Ectodermal cell (in vitro differentiated cells): Measurements from ENCODE around the gene DRD4.

ENCODE experiments used
- H3K27ac ChIP-seq: 2 replicates; pipeline ENCODE4 v1.7.0; 2013; ENCODE audit warnings: mild to moderate bottlenecking, low read depth, low read length; ENCODE audit not compliant: insufficient read depth, poor library complexity, severe bottlenecking
- H3K27me3 ChIP-seq: 2 replicates; pipeline ENCODE4 v1.7.0; 2013; ENCODE audit warnings: mild to moderate bottlenecking, low read length; ENCODE audit not compliant: insufficient read depth, control insufficient read depth, poor library complexity, severe bottlenecking
- H3K36me3 ChIP-seq: one replicate; pipeline ENCODE4 v1.7.0; 2013; ENCODE audit warnings: low read length; ENCODE audit not compliant: control insufficient read depth, insufficient read depth
- H3K4me1 ChIP-seq: one replicate; pipeline ENCODE4 v1.7.0; 2013; ENCODE audit warnings: low read length; ENCODE audit not compliant: control insufficient read depth, insufficient read depth
- H3K4me3 ChIP-seq: 2 replicates; pipeline ENCODE4 v1.7.0; 2013; ENCODE audit warnings: low read depth, low read length, control low read depth; ENCODE audit not compliant: insufficient read depth
- H3K9me3 ChIP-seq: 2 replicates; pipeline ENCODE4 v1.7.0; 2013; ENCODE audit warnings: mild to moderate bottlenecking, low read length, moderate library complexity; ENCODE audit not compliant: control insufficient read depth
- WGBS, 2 experiments: methylation state at CpG; one replicate each; pipeline ENCODE4 v1.1.7; 2013; ENCODE audit warnings: missing lambda C conversion rate in 2 of 2; 5-methylcytosine and 5-hydroxymethylcytosine counted together

Gene DRD4

DNA sequence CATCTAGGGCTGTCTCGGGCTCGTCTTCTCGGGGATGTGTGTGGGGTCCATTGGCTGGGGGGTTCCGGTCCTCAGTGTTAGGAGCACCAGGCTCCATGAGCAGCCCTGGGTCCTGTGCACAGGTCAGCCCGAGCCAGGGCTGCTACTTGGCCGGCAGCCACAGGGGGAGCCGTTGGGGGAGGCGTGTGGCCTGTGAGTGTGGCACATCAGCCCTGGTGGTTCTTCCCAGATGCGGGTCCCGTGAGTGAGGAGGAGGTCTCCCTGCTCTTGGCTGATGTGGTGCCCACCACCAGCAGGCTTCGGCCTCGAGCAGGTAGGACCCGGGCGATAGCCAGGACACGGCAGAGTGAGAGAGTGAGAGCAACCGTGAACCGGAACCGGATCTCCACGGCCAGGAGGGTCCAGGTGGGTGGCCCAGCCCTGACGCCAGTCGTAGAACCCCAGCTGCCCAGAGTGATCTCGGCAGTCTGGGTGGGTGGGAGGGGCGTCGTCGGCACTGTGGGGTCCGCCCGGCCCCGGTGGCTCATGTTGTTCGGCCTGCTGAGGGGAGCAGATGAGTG, 39.8 kb upstream of the DRD4 start:
- WGBS, 2 experiments = 93 to 95% methylated on average over 29 of the region's 29 CpGs
- Histone ChIP-seq H3K27ac (no peak overlapping the region), H3K36me3 (peaks cover 73% of the 10 kb centered on the region), H3K4me3 (no peak overlapping the region), H3K4me1 (no peaks in the 10 kb centered on the region), H3K27me3 (no peaks in the 10 kb centered on the region), H3K9me3 (no peaks in the 10 kb centered on the region)

DNA sequence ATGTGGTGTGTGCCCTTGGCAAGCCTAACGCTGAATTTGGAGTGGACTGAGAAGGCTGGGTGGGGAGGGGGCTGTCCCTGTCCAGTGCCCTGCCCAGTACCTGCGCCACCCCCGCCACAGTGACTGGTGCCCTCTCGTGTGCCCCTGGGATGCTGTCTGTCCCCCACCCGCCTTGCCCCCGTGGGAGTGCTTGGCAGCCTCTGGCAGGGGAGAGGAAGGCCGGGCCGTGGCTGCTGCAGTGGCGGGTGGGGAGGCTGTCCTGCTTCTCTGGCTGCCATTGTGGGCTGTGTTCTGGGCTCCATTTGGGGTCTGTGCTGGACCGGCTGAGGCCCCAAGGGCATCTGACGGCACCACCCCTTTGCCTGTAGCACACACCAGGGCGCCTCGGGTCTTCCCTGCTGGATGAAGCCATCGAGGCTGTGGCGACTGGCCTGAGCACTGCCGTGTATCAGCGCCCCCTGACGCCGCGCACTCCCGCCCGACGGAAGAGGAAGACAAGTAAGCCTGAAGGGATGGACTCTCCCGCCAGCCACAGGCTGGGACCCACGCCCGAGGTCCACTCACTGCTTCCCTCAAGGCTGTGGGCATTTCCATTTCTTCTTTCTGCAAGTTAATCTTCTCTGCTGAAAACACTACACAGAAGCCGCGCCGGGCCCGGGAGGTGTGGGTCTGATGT, 38.9 kb upstream of the DRD4 start:
- H3K9me3 ChIP-seq = no peaks in the 10 kb centered on the region
- 95 to 97% methylated on average over 30 of the region's 30 CpGs for WGBS, 2 experiments
- H3K4me3 ChIP-seq = no peak overlapping the region

DNA sequence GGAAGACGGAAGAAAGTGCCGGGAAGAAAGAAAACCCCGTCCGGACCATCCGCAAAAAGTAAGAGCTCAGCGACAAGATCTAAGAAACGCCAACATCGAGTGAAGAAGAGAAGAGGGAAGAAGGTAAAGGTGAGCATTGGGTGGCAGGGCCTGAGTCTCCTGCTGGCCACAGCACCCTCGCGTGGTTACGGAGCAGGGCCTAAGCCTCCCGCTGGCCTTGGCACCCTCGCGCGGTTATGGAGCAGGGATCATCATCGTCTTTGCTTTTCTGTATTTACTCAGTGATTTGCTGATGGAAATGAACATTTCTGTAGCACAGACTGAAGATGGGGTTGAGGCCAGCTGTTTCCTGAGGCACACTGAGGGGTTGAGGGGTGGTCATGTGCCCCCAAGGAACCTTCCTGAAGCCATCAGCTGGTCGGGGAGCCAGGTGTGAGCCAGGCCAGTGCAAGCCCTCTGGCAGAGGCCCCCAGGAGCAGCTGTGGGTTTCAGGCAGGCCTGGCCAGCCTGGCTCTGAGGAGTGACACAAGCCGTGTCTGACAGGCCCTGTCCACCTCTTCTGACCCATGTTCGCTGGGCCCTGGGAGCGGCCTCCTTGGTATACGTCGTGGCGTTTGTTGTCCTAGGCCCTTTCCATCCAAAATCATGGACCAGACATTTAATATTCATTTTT, 35.4 kb upstream of the DRD4 start:
- Histone ChIP-seq H3K36me3 (peaks cover 50% of the 10 kb centered on the region), H3K9me3 (no peaks in the 10 kb centered on the region), H3K27me3 (no peaks in the 10 kb centered on the region), H3K4me3 (no peak overlapping the region), H3K27ac (no peak overlapping the region), H3K4me1 (no peaks in the 10 kb centered on the region)
- 94 to 96% methylated on average over 23 of the region's 23 CpGs for WGBS, 2 experiments

More for the DNA sequence above, 38.9 kb upstream of the DRD4 start:
- Histone ChIP-seq H3K36me3 (peaks cover 64% of the 10 kb centered on the region), H3K27ac (no peak overlapping the region), H3K27me3 (no peaks in the 10 kb centered on the region), H3K4me1 (no peaks in the 10 kb centered on the region)

DNA sequence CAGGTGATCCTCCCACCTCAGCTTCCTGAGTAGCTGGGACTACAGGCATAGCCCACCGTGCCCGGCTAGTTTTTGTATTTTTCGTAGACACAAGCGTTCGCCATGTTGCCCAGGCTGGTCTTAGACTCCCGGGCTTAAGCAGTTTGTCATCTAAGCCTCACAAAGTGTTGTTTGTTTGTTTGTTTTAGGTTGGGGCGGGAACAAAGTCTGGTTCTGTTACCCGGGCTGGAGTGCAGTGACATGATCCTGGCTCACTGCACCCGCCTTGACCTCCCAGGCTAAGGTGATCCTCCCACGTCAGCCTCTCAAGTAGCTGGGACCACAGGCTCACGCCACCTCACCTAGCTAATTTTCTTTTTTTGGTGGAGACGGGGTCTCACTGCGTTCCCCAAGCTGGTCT, 33.9 kb upstream of the DRD4 start:
- Histone ChIP-seq H3K4me1 (no peaks in the 10 kb centered on the region), H3K27ac (no peak overlapping the region), H3K4me3 (no peak overlapping the region), H3K9me3 (no peaks in the 10 kb centered on the region), H3K36me3 (peaks cover 60% of the 10 kb centered on the region), H3K27me3 (no peaks in the 10 kb centered on the region)
- WGBS, 2 experiments = 93 to 95% methylated on average over 13 of the region's 13 CpGs

DNA sequence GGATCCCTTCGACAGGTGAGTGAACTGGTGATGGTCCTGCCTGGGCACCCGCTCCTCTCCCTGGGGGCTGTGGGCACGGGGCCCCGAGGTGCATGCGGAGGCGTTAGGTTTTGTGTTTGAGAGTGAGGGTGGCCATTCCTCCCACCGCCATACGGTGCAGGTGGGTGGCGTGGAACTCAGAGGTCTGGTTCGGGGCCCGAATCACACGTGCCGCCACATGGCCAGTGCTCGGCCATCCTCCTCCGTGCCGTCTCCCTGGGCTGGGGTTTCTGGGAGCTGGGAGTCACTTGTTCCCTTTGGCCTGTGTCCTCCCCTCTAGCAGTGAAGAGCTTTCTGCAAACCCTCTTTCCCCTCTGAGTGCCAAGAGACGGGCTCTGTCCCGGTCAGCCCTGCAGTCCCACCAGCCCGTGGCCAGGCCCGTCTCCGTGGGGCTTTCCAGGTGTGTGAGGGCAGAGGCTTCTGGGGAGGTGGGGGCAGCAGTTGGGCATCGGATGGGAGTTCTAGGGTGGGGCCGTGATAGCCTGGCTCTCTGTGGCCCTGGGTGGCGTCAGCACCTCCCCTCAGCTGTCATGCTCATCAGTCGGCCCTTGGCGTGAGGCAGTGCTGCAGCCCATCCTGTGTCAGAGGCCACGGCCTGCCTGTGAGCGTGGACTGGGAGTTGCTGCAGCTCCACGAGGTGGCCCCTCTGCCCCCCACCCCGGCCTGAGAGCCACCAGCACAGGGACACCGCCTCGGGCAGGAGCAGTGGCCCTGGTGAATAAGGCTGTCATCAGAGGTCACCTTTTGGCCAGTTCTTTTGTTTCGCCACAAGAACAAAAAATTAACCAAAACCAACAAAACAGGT, 31.6 kb upstream of the DRD4 start:
- WGBS, 2 experiments = 95 to 97% methylated on average over 33 of the region's 33 CpGs
- Histone ChIP-seq H3K4me3 (no peak overlapping the region), H3K36me3 (peaks cover 64% of the 10 kb centered on the region), H3K27ac (no peak overlapping the region), H3K27me3 (no peaks in the 10 kb centered on the region), H3K4me1 (no peaks in the 10 kb centered on the region), H3K9me3 (no peaks in the 10 kb centered on the region)

DNA sequence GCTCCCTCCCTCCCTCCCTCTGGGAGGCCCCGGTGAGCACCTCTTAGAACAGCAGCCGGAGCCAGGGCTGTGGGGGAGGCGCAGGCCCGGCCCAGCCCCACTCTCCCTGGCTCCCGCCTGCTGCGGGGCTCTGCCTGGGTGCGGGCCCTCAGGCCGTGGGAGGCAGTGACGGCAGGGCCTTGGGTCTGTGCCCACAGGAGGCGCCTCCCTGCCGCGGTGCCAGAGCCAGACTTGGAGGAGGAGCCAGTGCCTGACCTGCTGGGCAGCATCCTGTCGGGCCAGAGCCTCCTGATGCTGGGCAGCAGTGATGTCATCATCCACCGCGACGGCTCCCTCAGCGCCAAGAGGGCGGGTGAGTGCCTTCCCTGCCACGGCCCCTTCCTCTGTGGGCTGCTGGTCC, 30.8 kb upstream of the DRD4 start:
- Histone ChIP-seq H3K4me3 (no peak overlapping the region), H3K9me3 (no peaks in the 10 kb centered on the region), H3K4me1 (no peaks in the 10 kb centered on the region), H3K36me3 (peaks cover 59% of the 10 kb centered on the region), H3K27ac (no peak overlapping the region), H3K27me3 (no peaks in the 10 kb centered on the region)
- WGBS, 2 experiments = 95 to 97% methylated on average over 19 of the region's 19 CpGs

DNA sequence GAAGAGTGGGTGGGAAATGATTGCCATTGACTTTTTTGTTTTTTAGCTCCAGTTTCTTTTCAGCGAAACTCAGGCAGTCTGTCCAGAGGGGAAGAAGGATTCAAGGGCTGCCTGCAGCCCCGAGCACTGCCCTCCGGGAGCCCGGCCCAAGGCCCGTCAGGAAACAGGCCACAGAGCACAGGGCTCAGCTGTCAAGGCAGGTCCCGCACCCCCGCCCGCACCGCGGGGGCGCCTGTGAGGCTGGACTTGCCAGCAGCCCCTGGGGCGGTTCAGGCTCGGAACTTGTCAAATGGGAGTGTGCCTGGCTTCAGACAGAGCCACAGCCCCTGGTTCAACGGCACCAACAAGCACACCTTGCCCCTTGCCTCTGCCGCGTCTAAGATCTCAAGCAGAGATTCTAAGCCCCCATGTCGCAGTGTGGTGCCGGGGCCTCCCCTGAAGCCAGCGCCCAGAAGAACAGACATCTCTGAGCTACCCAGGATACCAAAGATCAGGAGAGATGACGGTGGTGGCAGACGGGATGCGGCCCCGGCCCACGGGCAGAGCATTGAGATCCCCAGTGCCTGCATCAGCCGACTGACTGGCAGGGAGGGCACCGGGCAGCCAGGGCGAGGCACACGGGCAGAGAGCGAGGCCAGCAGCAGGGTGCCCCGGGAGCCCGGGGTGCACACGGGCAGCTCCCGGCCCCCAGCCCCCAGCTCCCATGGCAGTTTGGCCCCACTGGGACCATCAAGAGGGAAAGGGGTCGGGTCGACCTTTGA, 29.9 kb upstream of the DRD4 start:
- WGBS, 2 experiments = 96 to 97% methylated on average over 35 of the region's 35 CpGs

DNA sequence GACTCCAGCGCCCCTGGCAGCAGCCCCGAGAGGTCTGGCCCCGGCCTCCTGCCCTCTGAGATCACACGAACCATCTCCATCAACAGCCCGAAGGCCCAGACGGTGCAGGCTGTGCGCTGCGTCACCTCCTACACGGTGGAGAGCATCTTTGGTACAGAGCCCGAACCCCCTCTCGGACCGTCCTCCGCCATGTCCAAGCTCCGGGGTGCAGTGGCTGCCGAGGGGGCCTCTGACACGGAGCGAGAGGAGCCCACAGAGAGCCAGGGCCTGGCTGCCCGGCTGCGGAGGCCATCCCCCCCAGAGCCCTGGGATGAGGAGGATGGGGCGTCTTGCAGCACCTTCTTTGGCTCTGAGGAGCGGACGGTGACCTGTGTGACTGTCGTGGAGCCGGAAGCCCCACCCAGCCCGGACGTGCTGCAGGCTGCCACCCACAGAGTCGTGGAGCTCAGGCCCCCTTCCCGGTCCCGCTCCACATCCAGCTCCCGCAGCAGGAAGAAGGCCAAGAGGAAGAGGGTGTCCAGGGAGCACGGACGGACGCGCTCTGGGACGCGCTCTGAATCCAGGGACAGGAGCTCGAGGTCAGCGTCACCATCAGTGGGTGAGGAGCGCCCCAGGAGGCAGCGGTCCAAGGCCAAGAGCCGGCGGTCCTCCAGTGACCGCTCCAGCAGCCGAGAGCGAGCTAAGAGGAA, 29.0 kb upstream of the DRD4 start:
- 95 to 96% methylated on average over 45 of the region's 45 CpGs for WGBS, 2 experiments
- no peak overlapping the region for H3K4me3 ChIP-seq
- H3K4me1 ChIP-seq = no peaks in the 10 kb centered on the region
- peaks cover 53% of the 10 kb centered on the region for H3K36me3 ChIP-seq
- H3K27ac ChIP-seq = no peak overlapping the region
- no peaks in the 10 kb centered on the region for H3K27me3 ChIP-seq
- H3K9me3 ChIP-seq = no peaks in the 10 kb centered on the region

More for the DNA sequence above, 29.9 kb upstream of the DRD4 start:
- no peaks in the 10 kb centered on the region for H3K9me3 ChIP-seq
- no peaks in the 10 kb centered on the region for H3K27me3 ChIP-seq
- no peak overlapping the region for H3K4me3 ChIP-seq
- H3K36me3 ChIP-seq = peaks cover 53% of the 10 kb centered on the region
- H3K4me1 ChIP-seq = no peaks in the 10 kb centered on the region
- no peak overlapping the region for H3K27ac ChIP-seq

DNA sequence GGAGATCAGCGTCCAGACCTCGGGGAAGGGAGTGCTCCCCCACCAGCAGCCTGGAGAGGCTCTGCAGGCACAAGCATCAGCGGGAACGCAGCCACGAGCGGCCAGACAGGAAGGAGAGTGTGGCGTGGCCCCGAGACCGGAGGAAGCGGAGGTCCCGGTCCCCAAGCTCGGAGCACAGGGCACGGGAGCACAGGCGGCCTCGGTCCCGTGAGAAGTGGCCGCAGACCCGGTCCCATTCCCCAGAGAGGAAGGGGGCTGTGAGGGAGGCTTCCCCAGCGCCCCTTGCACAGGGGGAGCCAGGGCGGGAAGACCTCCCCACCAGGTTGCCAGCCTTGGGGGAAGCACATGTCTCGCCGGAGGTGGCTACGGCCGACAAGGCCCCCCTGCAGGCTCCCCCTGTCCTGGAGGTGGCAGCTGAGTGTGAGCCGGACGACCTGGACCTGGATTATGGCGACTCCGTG, 28.2 kb upstream of the DRD4 start:
- no peak overlapping the region for H3K4me3 ChIP-seq
- no peaks in the 10 kb centered on the region for H3K27me3 ChIP-seq
- WGBS, 2 experiments = 94% methylated on average over 28 of the region's 28 CpGs
- H3K4me1 ChIP-seq = no peaks in the 10 kb centered on the region
- H3K27ac ChIP-seq = no peak overlapping the region
- H3K36me3 ChIP-seq = peaks cover 52% of the 10 kb centered on the region
- H3K9me3 ChIP-seq = no peaks in the 10 kb centered on the region
